ENCODE results near the gene RYR2. TPM values are rescaled to one million over a fixed set of nuclear protein-coding genes. Genes with fewer than 3 reads are reported as not detected.
A peak's percentile ranks its signal among the peaks of the same experiment; 100 is the strongest.
"Not testable (repeated sequence)": the region's sequence is repeated elsewhere in the genome, so short reads cannot be mapped to it uniquely, and the experiment has no call there.

The RYR2 gene
- total RNA-seq, 1 experiment from 2014 or later = 3.4 TPM

DNA sequence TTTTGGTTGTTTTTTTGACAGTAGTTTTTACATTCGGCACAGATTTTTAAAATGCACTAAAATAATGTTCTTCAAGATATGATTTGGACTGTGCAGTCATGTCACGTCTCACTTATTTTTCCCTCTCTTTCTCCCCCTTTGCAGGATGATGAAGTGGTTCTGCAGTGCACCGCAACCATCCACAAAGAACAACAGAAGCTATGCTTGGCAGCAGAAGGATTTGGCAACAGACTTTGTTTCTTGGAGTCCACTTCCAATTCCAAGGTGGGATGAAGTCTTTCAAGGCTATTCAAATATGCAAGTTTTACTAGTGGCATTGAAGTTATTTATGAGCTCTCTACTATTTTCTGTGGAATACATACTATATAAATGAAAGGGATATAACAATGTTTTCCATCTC is 228.4 kb downstream of the RYR2 start:
- Histone ChIP-seq H3K4ac (ENCODE audit: low read depth, low read length) (no peak overlapping the region), H2BK12ac (ENCODE audit: insufficient read length, low read depth, low read length) (no peak overlapping the region), H2BK20ac (ENCODE audit: low read depth, low read length, poor library complexity, severe bottlenecking) (no peak overlapping the region), H2AFZ (ENCODE audit: low read length) (no peak overlapping the region), H4K8ac (replicated peaks; ENCODE audit: insufficient read length, low read depth, low read length) (no peak overlapping the region), H3K4me1 (ENCODE audit: insufficient read depth, low read length) (no peaks in the 10 kb centered on the region), H2BK5ac (ENCODE audit: insufficient read length, low read length) (no peak overlapping the region), H2BK120ac (ENCODE audit: low read depth, low read length, poor library complexity, severe bottlenecking) (no peak overlapping the region), H4K5ac (ENCODE audit: insufficient read length, low read depth, low read length) (no peak overlapping the region), H3T11ph (ENCODE audit: low read length) (no peak overlapping the region), H3K79me1 (ENCODE audit: insufficient read depth, low read depth, low read length, poor library complexity, severe bottlenecking) (no peaks in the 10 kb centered on the region), H3K79me2 (ENCODE audit: insufficient read depth, low read length) (no peaks in the 10 kb centered on the region), H2BK15ac (ENCODE audit: low read depth, low read length) (no peak overlapping the region), H2AK5ac (ENCODE audit: insufficient read length, low read length) (no peak overlapping the region), H3K27ac (ENCODE audit: insufficient read length, low read depth, low read length) (no peak overlapping the region), H3K14ac (ENCODE audit: insufficient read depth, low read length) (no peak overlapping the region), H4K20me1 (ENCODE audit: control insufficient read depth, insufficient read depth, insufficient read length) (no peaks in the 10 kb centered on the region), H3K4me2 (ENCODE audit: insufficient read depth, insufficient read length, low read length) (no peak overlapping the region), H3K56ac (ENCODE audit: insufficient read length, low read depth, low read length) (no peak overlapping the region), H3K23ac (ENCODE audit: insufficient read length, low read depth, low read length) (no peak overlapping the region), H3K9me3 (ENCODE audit: control insufficient read depth, low read depth, low read length) (no peaks in the 10 kb centered on the region), H3K23me2 (ENCODE audit: insufficient read length, low read depth, low read length, poor library complexity, severe bottlenecking) (no peaks in the 10 kb centered on the region), H3K9ac (ENCODE audit: extremely low read depth, insufficient read length, low read length) (no peak overlapping the region), H3K27me3 (ENCODE audit: insufficient read depth, low read length) (no peaks in the 10 kb centered on the region), H3K18ac (ENCODE audit: insufficient read length, low read depth, low read length) (no peak overlapping the region), H4K91ac (ENCODE audit: insufficient read length, low read depth, low read length) (no peak overlapping the region)
- no peak for DNase-seq
- Mint-ChIP-seq H3K4me1 (no peaks in the 10 kb centered on the region), H3K36me3 (ENCODE audit: insufficient read depth in 1 of 3, low read depth in 3 of 3) (no peaks in the 10 kb centered on the region), H3K4me3 (no peak overlapping the region), H3K27ac (peak overlapping the region in 1 of 3 experiments; percentile 6; a peak in 2 of 7 replicates), H3K27me3 (ENCODE audit: low read depth) (no peaks in the 10 kb centered on the region), H3K9me3 (no peaks in the 10 kb centered on the region)
- no CpG with 5 or more reads among the region's 3 CpGs for WGBS (ENCODE audit: extremely low coverage, insufficient read length, low lambda C conversion rate)
- TF ChIP-seq CTCF (conservative IDR thresholded peaks at IDR 0.05) = no peak

DNA sequence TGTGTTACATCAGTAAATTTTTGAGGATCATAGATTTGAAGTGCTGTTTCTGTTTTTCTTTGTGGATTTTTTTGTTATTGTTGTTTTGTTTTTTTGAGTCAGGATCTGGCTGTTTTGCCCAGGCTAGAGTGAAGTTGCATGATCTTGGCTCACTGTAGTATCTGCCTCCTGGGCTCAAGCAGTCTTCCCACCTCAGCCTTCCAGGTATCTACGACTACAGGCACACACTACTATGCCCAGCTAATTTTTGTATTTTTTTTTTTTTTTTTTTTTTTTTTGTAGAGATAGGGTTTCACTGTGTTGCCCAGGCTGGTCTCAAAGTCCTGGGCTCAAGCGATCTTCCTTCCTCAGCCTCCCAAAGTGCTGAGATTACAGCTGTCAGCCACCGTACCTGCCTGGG is 236.0 kb downstream of the RYR2 start:
- H2BK120ac ChIP-seq (ENCODE audit: low read depth, low read length, poor library complexity, severe bottlenecking); H2BK5ac ChIP-seq (ENCODE audit: insufficient read length, low read length); H3K4ac ChIP-seq (ENCODE audit: low read depth, low read length); H3K79me2 ChIP-seq (ENCODE audit: insufficient read depth, low read length); H3T11ph ChIP-seq (ENCODE audit: low read length); H3K23ac ChIP-seq (ENCODE audit: insufficient read length, low read depth, low read length); DNase-seq; H4K5ac ChIP-seq (ENCODE audit: insufficient read length, low read depth, low read length); H4K20me1 ChIP-seq (ENCODE audit: control insufficient read depth, insufficient read depth, insufficient read length); H3K27me3 Mint-ChIP-seq (ENCODE audit: low read depth); H2AK5ac ChIP-seq (ENCODE audit: insufficient read length, low read length); H3K4me3 Mint-ChIP-seq; H3K9me3 Mint-ChIP-seq; H3K56ac ChIP-seq (ENCODE audit: insufficient read length, low read depth, low read length); H3K23me2 ChIP-seq (ENCODE audit: insufficient read length, low read depth, low read length, poor library complexity, severe bottlenecking); H2BK12ac ChIP-seq (ENCODE audit: insufficient read length, low read depth, low read length); H3K14ac ChIP-seq (ENCODE audit: insufficient read depth, low read length); H3K36me3 Mint-ChIP-seq (ENCODE audit: insufficient read depth in 1 of 3, low read depth in 3 of 3); H3K79me1 ChIP-seq (ENCODE audit: insufficient read depth, low read depth, low read length, poor library complexity, severe bottlenecking); H3K9me3 ChIP-seq (ENCODE audit: control insufficient read depth, low read depth, low read length); H3K27me3 ChIP-seq (ENCODE audit: insufficient read depth, low read length); H2AFZ ChIP-seq (ENCODE audit: low read length); H3K4me2 ChIP-seq (ENCODE audit: insufficient read depth, insufficient read length, low read length); H4K91ac ChIP-seq (ENCODE audit: insufficient read length, low read depth, low read length); H3K4me1 ChIP-seq (ENCODE audit: insufficient read depth, low read length); H4K8ac ChIP-seq (replicated peaks; ENCODE audit: insufficient read length, low read depth, low read length); H2BK15ac ChIP-seq (ENCODE audit: low read depth, low read length); H2BK20ac ChIP-seq (ENCODE audit: low read depth, low read length, poor library complexity, severe bottlenecking); H3K18ac ChIP-seq (ENCODE audit: insufficient read length, low read depth, low read length); H3K27ac ChIP-seq (ENCODE audit: insufficient read length, low read depth, low read length); H3K9ac ChIP-seq (ENCODE audit: extremely low read depth, insufficient read length, low read length): not testable (repeated sequence)
- peaks cover 12 to 18% of the 10 kb centered on the region in 2 experiments for H3K4me1 Mint-ChIP-seq
- WGBS (ENCODE audit: extremely low coverage, insufficient read length, low lambda C conversion rate) = no CpG with 5 or more reads among the region's 3 CpGs
- peak overlapping the region in 1 of 3 experiments; percentile 68; a peak in 2 of 7 replicates for H3K27ac Mint-ChIP-seq
